Erythroblast (primary cell): ENCODE measurements around the gene SMARCC2.
"Not testable (repeated sequence)": the region's sequence is repeated elsewhere in the genome, so short reads cannot be mapped to it uniquely, and the experiment has no call there.

Source experiments
- DNase-seq, 2 experiments: peaks; one replicate each; lab custom pipeline; 2025; lab: John Stamatoyannopoulos, UW
- GATA1 ChIP-seq: IDR thresholded peaks from 2 replicates; pipeline ENCODE4 v1.6.1; 2011; ENCODE audit warnings: low read depth, mild to moderate bottlenecking, control low read depth, low read length, moderate library complexity
- POLR2A ChIP-seq: IDR thresholded peaks from 2 replicates; pipeline ENCODE4 v1.6.1; 2011; ENCODE audit warnings: mild to moderate bottlenecking, low read length

SMARCC2 gene

DNA sequence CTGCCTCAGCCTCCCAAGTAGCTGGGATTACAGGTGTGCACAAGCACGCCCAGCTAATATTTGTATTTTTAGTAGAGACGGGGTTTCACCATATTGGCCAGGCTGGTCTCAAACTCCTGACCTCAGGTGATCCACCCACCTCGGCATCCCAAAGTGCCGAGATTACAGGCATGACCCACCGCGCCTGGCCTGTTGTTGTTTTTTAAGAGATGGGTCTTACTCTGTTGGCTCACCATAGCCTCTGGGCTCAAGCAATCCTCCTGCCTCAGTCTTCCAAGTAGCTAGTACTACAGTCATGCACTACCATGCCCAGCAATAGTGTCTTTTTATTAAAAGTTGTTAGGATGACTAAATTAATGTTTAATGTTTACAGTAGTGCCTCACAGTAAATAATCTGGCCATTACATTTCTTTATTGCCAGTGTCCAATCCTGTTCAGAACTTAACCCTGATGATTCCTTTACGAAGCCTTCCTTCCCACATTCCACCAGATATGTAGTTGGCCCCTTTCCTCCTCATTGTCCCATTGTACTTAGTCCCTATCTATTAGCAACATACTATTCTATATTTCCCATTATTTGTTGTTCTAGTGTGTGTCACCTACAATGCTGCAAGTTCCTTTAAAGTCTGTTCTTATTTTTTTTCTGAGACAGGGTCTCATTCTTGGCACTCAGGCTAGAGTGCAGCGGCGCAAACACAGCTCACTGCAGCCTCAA is 8.8 kb upstream of the SMARCC2 start:
- no peak for DNase-seq
- no peak for TF ChIP-seq POLR2A
- no peak for TF ChIP-seq GATA1

DNA sequence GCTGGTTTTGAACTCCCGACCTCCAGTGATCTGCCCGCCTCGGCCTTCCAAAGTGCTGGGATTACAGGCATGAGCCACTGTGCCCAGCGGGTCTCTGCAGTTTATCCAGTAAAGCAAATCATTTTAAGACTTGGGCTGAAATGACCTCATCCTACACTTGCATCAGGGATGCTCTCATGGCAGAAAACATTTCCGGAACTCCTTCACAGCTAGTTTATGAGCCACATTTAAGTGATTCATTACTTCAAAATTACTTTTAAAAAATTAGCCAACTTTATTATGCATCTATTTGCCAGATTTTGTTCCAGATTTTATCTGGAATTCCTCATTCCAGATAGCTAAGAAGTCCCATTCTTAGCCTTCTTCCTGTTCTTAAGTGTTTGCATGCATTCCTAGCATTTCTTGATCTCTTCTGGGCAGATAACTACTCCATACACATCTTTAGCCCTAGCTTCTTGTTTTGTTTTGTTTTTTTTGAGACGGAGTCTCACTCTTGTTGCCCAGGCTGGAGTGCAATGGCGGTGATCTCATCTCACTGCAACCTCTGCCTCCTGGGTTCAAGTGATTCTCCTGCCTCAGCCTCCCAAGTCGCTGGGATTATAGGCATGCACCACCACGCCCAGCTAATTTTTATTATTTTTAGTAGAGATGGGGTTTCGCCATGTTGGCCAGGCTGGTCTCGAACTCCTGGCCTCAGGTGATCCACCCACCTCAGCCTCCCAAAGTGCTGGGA is 7.7 kb upstream of the SMARCC2 start:
- DNase-seq = not testable (repeated sequence)

DNA sequence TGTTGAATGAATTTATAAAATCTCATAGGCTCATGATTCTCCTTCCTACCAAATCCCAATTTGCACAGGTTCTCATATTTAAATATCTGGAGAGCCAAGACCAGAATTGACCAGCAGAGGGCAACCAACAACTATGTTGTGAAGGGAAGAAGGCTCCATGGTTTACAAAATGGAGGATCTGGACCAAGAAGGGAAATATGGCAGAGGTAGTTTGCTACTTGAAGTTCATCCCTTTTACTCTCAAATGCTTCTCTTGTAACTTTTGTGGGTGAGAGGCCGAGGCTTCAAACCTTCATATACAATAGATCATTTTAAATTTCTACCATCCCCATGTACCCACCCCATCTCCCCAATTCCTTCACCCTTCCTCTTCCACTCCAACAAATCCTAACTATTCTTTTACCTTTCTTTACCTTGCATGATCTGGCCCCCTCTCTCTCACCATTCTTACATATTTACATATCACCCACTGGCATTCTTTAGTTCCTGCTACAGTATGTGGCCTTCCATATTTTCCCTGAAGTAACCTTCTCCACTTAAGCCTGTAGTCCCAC is 3.8 kb upstream of the SMARCC2 start:
- TF ChIP-seq POLR2A = no peak
- TF ChIP-seq GATA1 = no peak
- peak; percentile 87 to 93 for DNase-seq

DNA sequence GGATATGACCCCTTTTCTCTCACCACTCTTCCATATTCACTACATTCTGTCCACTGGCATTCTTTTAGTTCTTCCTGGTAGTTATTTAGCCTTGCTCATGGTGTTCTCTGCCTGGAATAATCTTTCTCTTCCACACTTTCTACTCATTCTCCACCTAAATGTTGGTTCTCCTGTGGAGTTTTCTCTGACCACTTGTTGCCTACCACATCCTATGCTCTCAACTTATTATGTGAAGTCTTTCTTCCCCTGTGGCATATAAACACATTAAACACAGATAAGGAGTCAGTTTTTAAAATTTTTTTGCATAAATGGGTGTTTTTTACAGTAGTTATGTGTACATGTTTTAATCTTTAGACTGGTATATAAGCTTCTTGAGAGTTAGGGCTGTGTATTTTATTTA is 3.3 kb upstream of the SMARCC2 start:
- DNase-seq = no peak
- no peak for TF ChIP-seq GATA1

DNA sequence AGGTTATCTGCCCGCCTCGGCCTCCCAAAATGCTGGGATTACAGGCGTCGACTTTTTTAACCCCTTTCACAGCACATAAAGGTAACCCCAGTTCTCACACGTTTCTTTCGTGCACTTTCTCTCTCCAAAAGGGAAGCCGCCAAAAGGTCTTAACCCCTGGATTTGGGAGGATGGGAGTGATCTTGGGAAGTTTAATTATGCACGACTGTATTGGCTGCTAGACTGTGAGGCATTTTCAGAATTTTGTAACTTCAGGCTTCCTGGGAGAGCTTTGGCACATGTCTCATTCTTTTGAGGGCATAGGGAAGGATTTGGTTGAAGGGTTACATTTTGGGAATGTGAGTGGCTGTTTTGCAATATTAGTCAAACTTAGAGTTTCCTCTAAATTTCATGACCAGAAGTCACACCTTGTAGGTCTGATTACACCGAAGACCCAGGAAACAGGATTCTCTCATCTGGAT is 1.4 kb upstream of the SMARCC2 start:
- TF ChIP-seq GATA1 = no peak
- TF ChIP-seq POLR2A = no peak
- DNase-seq = no peak

DNA sequence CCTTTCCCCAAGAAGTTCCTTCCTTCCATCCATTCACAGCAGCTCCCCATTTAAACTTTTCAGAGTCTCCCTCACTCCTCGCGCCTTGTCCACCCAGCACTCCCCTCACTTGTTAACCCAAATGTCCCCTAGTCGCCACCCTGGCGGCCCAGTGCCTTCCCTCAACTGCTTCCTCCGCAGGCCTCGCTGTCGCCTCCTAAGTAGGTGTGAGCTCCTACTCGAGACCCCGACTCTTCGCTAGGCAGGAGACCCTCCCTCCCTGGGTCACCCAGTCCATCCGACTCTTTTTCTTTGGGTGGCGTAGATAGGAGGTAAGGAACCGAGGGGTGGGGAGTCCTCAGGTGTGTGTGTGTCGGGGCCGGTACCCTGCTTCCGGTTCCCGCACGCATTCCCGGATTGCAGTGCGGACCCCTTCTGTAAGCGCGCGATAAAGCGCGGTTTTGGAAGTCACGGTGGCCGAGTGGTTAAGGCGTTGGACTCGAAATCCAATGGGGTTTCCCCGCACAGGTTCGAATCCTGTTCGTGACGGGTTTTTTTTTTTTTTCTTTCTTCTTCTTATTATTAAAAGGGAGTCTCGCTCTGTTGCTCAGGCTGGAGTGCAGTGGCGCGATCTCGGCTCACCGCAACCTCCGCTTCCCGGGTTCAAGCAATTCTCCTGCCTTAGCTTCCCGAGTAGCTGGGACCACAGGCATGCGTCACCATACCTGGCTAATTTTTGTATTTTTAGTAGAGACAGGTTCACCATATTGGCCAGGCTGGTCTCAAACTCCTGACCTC is 823 bp upstream of the SMARCC2 start:
- DNase-seq = peak; percentile 90 to 93
- TF ChIP-seq GATA1 (no peak), POLR2A (peak; percentile 42)

DNA sequence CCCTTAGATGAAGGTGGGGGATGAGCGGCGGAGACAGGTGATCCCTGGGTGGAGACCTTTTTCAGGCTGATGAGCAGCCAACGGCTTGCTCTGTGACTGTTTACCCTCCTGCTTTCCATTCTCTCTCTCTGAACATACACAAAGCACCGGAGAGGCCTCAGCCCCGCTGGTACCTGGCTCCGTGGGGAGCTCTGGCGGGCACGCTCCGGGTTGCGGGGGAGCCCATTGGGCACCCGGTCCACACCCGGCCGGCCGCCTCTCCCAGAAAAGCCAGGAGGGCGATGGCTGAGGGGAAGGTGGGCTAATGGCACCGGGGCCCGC is 545 bp downstream of the SMARCC2 start:
- no peak for DNase-seq
- TF ChIP-seq POLR2A (no peak), GATA1 (no peak)

DNA sequence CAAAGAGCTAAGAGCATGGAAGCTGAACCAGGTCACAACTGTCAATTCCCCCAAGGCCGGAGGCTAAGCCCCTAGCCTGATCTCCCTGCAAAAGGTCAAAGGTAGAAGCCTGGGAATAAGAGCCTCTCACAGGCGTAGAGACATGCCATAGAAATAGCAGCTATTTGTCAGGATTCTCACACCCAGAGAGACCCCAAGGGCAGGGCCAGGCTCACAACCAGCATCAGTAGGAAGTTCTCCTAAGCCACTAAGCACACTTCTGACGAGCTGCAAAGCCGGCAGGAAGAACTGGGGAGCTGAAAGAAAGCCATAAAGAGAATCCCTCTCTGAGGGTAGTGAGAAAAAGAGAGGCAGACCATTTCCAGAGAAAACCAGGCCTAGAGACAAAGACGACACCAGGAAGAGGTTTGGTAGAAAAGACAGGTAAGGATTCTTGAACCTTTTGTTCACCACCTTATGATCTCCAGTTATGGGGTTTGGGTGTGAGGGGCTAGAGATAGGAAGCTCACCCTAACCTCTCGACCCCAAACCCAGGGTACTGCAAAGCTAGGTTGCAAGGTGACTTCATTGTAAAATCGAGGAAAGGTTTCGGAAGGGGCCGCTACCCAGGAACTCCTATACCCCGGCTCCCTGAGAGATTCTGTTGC is 1.0 kb downstream of the SMARCC2 start:
- DNase-seq = peak; percentile 34 to 55
- no peak for TF ChIP-seq GATA1
- no peak for TF ChIP-seq POLR2A

DNA sequence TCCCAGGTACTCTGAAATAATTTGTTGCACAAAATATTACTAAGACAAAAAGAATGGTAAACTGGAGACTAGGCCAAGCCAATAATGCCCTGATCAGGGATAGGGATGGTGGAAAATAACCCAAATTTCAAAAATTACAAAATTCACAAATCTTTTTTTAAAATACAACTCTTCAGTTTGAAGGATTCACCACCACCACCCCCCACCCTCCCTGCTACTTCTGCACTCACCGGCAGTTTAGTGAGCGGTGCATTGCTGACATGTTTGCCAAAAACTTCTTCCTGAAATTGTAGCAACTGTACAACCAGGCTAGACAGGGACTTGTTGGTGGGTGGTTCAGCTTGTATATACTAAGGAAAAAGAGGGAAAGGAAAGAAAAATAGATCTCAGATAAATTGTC is 2.3 kb downstream of the SMARCC2 start:
- TF ChIP-seq POLR2A = no peak
- no peak for TF ChIP-seq GATA1
- DNase-seq = no peak

DNA sequence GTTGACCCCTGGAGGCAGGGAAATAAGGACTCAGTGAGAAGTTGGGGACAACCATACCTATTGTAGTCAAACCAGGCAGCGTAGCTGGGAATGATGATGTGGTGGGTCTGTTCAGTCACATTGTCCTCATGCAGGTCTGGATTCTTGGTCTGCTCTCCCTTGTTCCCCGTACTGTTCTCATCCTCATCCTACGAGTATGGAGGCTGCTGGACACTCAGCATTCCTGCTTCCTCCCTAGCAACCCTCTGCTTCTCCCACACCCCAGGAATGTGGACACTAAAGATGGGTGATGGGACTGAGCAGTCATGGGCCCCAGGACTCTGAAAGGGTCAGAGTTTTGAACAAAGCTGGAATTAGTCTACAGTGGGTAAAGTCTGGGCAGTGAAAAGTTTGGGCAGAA is 10.9 kb downstream of the SMARCC2 start:
- TF ChIP-seq POLR2A (no peak), GATA1 (no peak)
- DNase-seq = no peak

DNA sequence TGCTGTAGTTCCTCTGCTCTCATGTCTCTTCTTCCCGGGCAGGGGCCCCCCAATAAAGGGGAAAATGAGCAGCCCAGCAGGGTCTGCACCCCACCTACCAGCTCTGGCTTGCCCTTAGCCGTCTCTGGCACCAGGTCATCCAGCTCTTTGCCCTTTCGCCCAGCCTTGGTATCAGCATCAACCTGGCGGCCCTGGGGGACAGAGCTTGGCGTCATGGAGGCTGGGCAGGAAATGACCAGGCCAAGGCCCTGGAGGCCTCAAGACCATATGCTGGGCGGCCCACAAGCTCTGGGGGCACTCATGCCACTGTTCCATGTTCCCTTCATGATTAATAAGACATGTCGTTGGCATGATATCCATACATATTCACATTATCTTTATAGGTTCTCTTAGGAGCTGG is 16.4 kb downstream of the SMARCC2 start:
- no peak for DNase-seq

DNA sequence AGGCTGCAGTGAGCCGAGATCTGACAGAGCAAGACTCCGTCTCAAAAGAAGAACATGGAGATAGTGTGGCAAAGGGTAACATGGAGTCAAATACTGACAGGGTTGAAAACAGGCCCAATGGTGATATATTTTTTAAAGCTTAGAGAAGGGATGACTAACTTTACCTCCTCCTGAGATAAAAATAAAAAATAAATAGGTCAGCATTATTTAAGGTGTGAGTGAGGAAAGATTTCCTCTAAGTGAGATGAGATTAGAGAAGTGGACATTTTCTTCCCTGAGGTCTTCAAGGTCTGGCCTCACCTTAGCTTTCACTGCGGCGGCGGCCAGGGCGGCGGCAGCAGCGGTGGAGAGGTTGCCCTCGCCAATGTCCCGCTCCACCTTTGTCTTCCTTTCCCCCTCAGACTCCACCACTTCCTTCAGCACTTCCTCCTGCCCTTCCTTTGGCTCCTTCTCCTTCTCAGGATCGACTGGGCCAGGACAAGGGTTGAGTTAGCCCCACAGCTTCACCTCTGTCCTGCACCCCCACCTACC is 20.0 kb downstream of the SMARCC2 start:
- TF ChIP-seq GATA1 (no peak), POLR2A (no peak)
- no peak for DNase-seq

More for the DNA sequence above, 16.4 kb downstream of the SMARCC2 start:
- TF ChIP-seq GATA1 (no peak), POLR2A (no peak)

DNA sequence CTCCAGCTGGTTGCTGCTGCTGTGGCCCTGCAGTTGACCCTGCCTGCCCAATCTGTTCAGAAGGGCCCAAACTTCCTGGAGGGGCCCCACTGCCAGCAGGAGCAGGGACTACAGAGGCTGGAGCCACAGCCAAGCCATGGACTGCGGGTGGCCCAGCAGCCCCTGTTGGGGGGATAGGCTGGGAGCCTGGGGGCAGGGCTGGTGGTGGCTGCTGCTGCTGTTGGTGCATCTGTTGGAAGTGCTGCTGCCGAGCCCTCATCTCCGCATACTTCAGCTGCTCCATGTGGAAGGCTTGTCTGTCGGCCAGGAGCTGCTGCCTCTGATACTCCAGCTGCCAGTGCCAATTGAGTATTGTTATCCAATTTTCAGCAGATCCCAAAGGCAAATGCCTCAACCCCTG is 23.9 kb downstream of the SMARCC2 start:
- no peak for DNase-seq
- TF ChIP-seq POLR2A = peak; percentile 6
- TF ChIP-seq GATA1 = no peak
